HG03342 (cell line): ENCODE results near the gene DIS3L2.
"Not testable (repeated sequence)": the region's sequence is repeated elsewhere in the genome, so short reads cannot be mapped to it uniquely, and the experiment has no call there.

Experiments used
- ATAC-seq: cut with Tn5 transposase; IDR thresholded peaks from one replicate; pipeline ENCODE4 v1.9.1; 2021; ENCODE audit warnings: mild to moderate bottlenecking, moderate library complexity; ENCODE audit not compliant: unreplicated experiment

Gene DIS3L2

GRCh38 chr2:232288489-232289030, 327.0 kb downstream of the DIS3L2 start:
- no peak for ATAC-seq

GRCh38 chr2:232290668-232291067, 329.2 kb downstream of the DIS3L2 start:
- no peak for ATAC-seq

- no peak for ATAC-seq
These were observed 329.8 kb downstream of the DIS3L2 start for GRCh38 chr2:232291343-232291742.

GRCh38 chr2:232292395-232293154, 331.1 kb downstream of the DIS3L2 start:
- ATAC-seq, result peak; percentile 52

- ATAC-seq, result no peak
These were observed 331.7 kb downstream of the DIS3L2 start for GRCh38 chr2:232293191-232293590.

DNA sequence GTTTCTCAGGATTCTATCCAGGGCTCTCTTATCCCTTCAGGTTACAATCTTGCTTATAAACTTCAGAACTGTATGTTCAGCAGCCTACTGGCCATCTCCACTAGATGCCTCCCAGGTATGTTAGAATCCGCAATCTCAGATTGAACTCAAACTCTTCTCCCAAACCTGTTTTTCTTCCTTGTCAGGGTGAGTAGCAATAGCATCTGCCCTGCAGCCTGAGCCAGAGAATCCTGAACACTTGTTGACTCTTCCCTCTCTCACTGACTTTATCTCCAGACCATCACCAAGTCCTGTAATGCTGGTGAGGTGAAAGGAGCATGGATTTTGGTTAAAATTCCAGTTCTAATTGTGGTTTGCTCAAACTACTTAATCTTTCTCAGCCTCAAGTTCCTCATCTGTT, 334.5 kb downstream of the DIS3L2 start:
- ATAC-seq, result no peak

GRCh38 chr2:232296776-232297525, 335.4 kb downstream of the DIS3L2 start:
- ATAC-seq, result no peak

DNA sequence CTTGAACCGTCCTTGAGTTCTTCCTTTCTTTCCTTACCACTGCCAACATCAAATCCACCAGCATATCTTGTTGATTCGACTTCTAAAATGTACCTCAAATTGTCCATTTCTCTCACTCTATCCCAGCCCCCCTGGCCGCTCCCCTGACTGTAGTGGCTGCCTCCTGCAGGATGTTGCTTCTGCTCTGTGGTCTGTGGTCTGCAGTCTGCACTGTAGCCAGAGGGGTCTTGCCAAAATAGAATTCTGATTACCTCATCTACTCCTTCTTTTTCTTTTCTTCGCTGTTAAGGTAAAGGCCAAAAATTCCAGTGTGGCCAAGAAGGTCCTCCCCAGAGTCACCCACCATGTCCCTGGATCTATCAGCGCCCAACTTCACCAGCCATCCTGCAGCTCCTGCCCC, 337.6 kb downstream of the DIS3L2 start:
- no peak for ATAC-seq

- ATAC-seq, result no peak
These were observed 338.6 kb downstream of the DIS3L2 start for GRCh38 chr2:232299927-232300674.

DNA sequence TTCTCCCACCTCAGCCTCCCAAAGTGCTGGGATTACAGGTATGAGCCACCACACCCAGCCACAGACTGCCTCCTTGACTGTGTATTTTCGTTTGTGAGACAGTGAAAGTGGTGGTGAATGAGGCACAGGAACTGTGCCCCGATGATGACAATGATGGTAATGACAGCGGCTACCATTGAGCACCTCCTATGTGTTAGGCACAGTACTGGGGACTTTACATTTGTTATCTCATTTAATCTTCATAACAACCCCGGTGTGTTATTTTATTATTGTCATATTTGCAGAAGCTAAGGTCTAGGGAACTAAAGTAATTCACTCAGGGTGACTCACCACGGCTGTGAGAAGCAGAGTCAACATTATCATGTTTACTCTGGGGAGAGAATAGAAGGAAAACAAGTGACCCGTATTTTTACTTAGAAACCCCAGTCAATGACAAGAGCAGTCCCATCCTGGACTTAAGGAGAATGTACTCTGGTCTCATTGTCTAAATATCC, 339.4 kb downstream of the DIS3L2 start:
- no peak for ATAC-seq

GRCh38 chr2:232304236-232304635, 342.7 kb downstream of the DIS3L2 start:
- no peak for ATAC-seq

DNA sequence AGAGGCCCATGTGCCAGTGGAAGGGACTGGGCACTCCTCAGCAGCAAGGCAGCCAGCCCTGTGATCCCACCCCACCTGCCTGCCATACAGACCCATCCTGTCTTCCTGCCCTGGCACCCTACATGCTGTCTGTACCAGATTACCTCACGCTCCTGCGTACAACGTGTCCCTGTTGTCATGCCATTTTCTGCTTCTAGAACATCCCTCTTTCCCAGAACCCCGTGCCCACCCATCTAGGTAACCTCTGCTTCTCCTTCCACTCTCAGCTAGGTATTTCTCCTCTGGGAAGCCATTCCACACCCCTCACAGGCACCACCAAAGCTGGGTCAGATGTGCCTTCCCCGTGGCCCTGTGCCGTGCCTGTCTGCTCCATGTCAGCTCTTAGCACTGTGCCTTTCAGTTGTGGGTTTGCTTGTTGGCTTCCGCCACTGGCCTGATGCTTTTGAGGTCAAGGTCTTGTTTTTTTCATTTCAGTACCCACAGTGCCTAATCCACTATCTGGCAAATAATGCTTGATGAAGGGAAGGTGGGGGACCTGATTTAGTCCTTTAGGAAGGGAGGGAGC, 345.3 kb downstream of the DIS3L2 start:
- no peak for ATAC-seq

DNA sequence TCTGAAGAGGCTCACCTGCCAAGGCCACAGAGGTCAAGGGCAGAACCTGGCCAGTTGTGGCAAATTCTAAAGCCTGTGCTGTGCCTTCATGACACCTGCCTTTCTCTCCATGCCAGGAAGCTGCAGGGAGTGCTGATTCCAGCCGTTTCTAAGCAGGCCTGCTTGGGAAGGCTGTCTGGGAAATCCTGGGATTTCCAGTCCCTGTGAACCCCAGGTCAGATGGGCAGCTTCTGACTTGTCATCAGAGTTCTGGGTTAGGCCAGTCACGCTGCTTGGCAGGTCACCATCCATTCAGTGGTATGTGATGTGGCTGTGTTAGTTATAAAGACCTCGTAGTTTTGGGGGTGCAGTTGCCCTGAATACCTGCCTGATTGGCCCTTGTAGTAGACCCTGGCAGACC, 346.3 kb downstream of the DIS3L2 start:
- no peak for ATAC-seq

DNA sequence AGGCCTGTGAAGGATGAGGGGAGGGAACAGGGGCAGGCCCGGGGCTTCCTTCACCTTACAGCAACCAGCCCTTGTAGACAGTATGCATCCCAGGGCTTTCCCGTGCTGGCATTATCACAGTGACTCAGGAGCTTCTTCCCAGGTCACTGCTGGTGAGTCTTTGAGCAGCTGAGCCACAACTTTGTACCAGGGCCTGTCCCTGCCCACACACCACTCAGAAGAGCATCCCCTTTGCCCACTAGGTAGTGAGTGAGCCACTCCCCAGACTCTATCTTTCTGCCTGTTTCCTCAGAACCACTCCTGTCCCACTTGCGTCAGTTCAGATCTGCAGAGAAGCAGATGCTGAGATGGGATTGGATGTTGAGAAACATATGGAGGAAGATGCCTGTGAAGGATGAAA, 347.5 kb downstream of the DIS3L2 start:
- no peak for ATAC-seq

GRCh38 chr2:232309592-232309991, 348.1 kb downstream of the DIS3L2 start:
- no peak for ATAC-seq

GRCh38 chr2:232310121-232310520, 348.6 kb downstream of the DIS3L2 start:
- no peak for ATAC-seq

- no peak for ATAC-seq
These were observed 349.2 kb downstream of the DIS3L2 start for GRCh38 chr2:232310696-232311095.

DNA sequence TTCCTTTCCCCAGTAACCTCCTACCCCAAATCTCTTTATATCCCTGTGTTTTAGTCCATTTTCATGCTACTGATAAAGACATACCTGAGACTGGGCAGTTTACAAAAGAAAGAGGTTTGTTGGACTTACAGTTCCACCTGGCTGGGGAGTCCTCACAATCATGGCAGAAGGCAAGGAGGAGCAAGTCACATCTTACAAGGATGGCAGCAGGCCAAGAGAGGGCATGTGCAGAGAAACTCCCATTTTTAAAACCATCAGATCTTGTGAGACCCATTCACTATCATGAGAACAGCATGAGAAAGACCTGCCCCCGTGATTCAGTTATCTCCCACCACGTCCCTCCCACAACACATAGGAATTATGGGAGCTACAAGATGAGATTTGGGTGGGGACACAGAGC, 352.1 kb downstream of the DIS3L2 start:
- not testable (repeated sequence) for ATAC-seq

GRCh38 chr2:232315049-232315922, 353.8 kb downstream of the DIS3L2 start:
- ATAC-seq, result peak; percentile 90

- no peak for ATAC-seq
These were observed 354.4 kb downstream of the DIS3L2 start for GRCh38 chr2:232315923-232316299.
